Measurements from ENCODE around the gene HPS4. TPM values are rescaled to one million over a fixed set of nuclear protein-coding genes. Genes with fewer than 3 reads are reported as not detected.
"Not testable (repeated sequence)": the region's sequence is repeated elsewhere in the genome, so short reads cannot be mapped to it uniquely, and the experiment has no call there.

The HPS4 gene
- polyA plus RNA-seq, 1 experiment, result 22.5 TPM

- no peaks in the 10 kb centered on the region for H3K36me3 ChIP-seq (ENCODE audit: control insufficient read depth, insufficient read depth, low read length)
- ChIA-PET POLR2A (no interaction called here), CTCF (interaction anchor here (1.0 to 3.5 kb wide), 4 partner anchors 12 to 56 kb away, joined by 3 to 18 read pairs (median 5); no protein-coding TSS in a partner anchor)
- TF ChIP-seq CTCF (IDR thresholded peaks at IDR 0.05; ENCODE audit: insufficient read depth, low read depth, low read length), result no peak
- peaks cover 23% of the 10 kb centered on the region for H3K27me3 ChIP-seq (ENCODE audit: control insufficient read depth, insufficient read depth, low read length)
- no peak overlapping the region for H3K4me3 ChIP-seq (ENCODE audit: low read depth, low read length)
- no peak for DNase-seq (ENCODE audit: low read depth)
Observed at GRCh38 chr22:26409719-26410335, 73.8 kb downstream of the HPS4 start.

GRCh38 chr22:26408562-26409220 is 74.9 kb downstream of the HPS4 start:
- H3K4me3 ChIP-seq (ENCODE audit: low read depth, low read length); H3K36me3 ChIP-seq (ENCODE audit: control insufficient read depth, insufficient read depth, low read length); POLR2A ChIA-PET; DNase-seq (ENCODE audit: low read depth): not testable (repeated sequence)
- peaks cover 21% of the 10 kb centered on the region for H3K27me3 ChIP-seq (ENCODE audit: control insufficient read depth, insufficient read depth, low read length)
- CTCF ChIA-PET, result interaction anchor here (0.6 to 3.5 kb wide), 3 partner anchors 14 to 986 kb away, joined by 3 to 18 read pairs (median 4); no protein-coding TSS in a partner anchor

- TF ChIP-seq CTCF (IDR thresholded peaks at IDR 0.05; ENCODE audit: insufficient read depth, low read depth, low read length), result no peak
- H3K27me3 ChIP-seq (ENCODE audit: control insufficient read depth, insufficient read depth, low read length), result peaks cover 11% of the 10 kb centered on the region
- H3K36me3 ChIP-seq (ENCODE audit: control insufficient read depth, insufficient read depth, low read length), result no peaks in the 10 kb centered on the region
- CTCF ChIA-PET, result interaction anchor here (2.2 kb wide), 1 partner anchor 55 kb away, joined by 10 read pairs; no protein-coding TSS in a partner anchor
- POLR2A ChIA-PET, result no interaction called here
- no peak for DNase-seq (ENCODE audit: low read depth)
- H3K4me3 ChIP-seq (ENCODE audit: low read depth, low read length), result no peak overlapping the region
Observed at GRCh38 chr22:26406118-26406517, 77.5 kb downstream of the HPS4 start.

- no peak for TF ChIP-seq CTCF (IDR thresholded peaks at IDR 0.05; ENCODE audit: insufficient read depth, low read depth, low read length)
Observed at GRCh38 chr22:26404851-26405421, 78.6 kb downstream of the HPS4 start.

GRCh38 chr22:26401726-26402125 is 81.9 kb downstream of the HPS4 start:
- H3K4me3 ChIP-seq (ENCODE audit: low read depth, low read length), result no peak overlapping the region
- peaks cover 2% of the 10 kb centered on the region; the same call in 1 of the 2 replicates for H3K27me3 ChIP-seq (ENCODE audit: control insufficient read depth, insufficient read depth, low read length)
- no peak for TF ChIP-seq CTCF (IDR thresholded peaks at IDR 0.05; ENCODE audit: insufficient read depth, low read depth, low read length)
- H3K36me3 ChIP-seq (ENCODE audit: control insufficient read depth, insufficient read depth, low read length), result no peaks in the 10 kb centered on the region
- ChIA-PET POLR2A (no interaction called here), CTCF (interaction anchor here (1.1 to 3.7 kb wide), 2 partner anchors 59 to 264 kb away, joined by 7 to 41 read pairs; no protein-coding TSS in a partner anchor)
- no peak for DNase-seq (ENCODE audit: low read depth)

More at GRCh38 chr22:26404851-26405421, 78.6 kb downstream of the HPS4 start:
- no peaks in the 10 kb centered on the region for H3K36me3 ChIP-seq (ENCODE audit: control insufficient read depth, insufficient read depth, low read length)
- peaks cover 6% of the 10 kb centered on the region for H3K27me3 ChIP-seq (ENCODE audit: control insufficient read depth, insufficient read depth, low read length)
- ChIA-PET CTCF (interaction anchor here (0.7 to 2.2 kb wide), 3 partner anchors 12 to 56 kb away, joined by 3 to 10 read pairs (median 3); no protein-coding TSS in a partner anchor), POLR2A (no interaction called here)
- DNase-seq (ENCODE audit: low read depth), result no peak
- no peak overlapping the region for H3K4me3 ChIP-seq (ENCODE audit: low read depth, low read length)

Other genes with a start within 250 kb of the HPS4 start
- gene ASPHD2, start 54.5 kb downstream of the HPS4 start, polyA plus RNA-seq (2011; rRNA removed), result 2.3 and 2.5 TPM in 2 replicates
- gene SRRD, start 94 bp upstream of the HPS4 start, polyA plus RNA-seq (2011; rRNA removed), result 13.1 and 26.9 TPM in 2 replicates
- 30.5 and 34.7 TPM in 2 replicates for gene TFIP11, start 28.7 kb upstream of the HPS4 start, polyA plus RNA-seq (2011; rRNA removed)
- 48.1 and 84.9 TPM in 2 replicates for gene TPST2, start 106.3 kb upstream of the HPS4 start, polyA plus RNA-seq (2011; rRNA removed)
- gene CRYBB1, start 134.2 kb upstream of the HPS4 start, polyA plus RNA-seq (2011; rRNA removed), result not detected in 2 replicates
- gene CRYBA4, start 138.2 kb upstream of the HPS4 start, polyA plus RNA-seq (2011; rRNA removed), result not detected in 2 replicates
- 1.1 and 1.2 TPM in 2 replicates for gene MIAT, start 173.8 kb upstream of the HPS4 start, polyA plus RNA-seq (2011; rRNA removed)